ENCODE results near the gene DESI2.
"Not testable (repeated sequence)": the region's sequence is repeated elsewhere in the genome, so short reads cannot be mapped to it uniquely, and the experiment has no call there.

DESI2 gene

DNA sequence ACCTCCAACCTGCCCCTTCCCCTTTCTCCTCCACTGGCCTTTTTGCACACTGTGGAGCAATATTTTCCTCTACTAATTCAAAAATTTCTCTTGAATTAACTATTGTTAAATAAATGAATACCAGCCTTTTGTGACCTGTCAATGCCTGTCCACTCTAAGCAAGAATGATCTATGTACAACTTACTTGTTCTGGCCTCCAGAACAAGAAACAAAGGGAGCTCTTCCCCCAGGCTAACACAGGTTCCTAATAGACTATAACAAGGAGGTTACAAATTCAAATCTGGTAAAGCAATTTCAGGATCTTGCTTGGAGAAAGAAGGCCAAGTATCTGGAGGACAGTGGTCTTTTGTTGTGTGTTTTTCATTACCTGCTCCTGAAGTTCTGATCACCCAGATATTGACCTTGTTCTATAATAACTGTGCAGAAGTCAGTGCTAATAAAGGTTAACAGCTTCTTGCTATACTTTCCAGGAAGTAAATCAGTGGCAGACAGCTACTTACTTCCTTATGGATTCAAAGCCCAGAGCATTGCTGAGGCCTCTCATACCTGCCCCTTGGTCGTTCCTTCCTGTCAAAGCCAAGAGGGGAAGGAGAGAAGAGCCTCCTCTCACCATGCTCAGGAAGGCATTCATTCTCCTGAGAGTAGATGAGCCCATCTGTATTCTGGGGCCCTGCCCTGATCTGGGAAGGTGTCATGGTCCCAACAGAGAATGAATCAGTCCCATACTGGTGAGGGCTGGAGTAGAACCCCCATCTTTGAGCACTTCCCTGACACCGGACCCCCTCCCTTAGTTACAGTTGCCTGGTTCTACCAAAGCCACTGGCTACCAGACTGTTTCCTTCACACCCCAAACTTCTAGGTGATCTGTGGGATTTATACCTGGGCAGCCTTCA, 56.8 kb downstream of the DESI2 start:
- DNase-seq = no peak

DNA sequence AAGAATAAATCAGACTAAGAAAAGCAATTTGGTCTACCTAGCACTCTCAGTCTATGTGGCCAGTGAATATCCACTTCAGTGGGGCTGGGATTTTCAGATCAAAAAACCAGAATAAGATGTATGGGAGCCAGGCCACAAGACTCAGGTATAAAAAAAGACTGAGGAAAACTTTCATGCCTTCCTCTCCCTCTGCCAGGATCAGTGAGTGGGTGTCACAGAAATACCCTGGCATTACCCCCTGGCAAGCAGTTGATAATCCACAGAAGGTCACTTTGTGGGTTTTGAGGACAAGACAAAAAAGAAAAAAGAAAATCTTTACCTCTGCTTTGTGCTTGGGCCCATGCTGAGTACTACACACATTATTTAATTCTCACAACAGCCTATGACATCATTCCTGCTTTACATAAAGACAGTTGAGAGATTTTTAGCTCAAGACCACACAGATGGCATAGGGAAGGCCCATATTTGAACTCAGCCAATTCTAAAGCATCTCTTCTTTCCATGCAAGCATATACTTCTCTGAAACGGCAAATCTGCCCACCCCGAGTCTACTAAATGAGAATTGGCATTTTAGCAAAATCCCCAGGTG, 57.6 kb downstream of the DESI2 start:
- no peak for DNase-seq

DNA sequence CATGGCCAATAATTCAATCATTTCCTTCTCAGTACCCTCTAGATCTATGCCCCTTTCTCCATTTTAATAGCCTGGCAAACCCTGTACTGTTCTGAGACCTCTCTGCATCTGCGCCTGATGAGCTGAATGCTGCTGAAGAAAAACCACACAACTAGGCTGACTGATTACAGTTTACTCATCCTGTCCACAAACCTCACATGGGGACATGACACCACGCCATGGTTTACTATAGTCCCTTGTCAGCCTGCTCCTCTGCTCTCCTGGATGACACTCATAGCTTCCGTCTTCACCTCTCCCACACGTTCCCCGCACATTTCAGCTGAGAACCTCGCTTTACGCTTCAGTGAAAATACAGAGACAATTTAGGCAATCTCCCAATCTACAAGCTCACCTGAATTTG, 59.7 kb downstream of the DESI2 start:
- no peak for DNase-seq

DNA sequence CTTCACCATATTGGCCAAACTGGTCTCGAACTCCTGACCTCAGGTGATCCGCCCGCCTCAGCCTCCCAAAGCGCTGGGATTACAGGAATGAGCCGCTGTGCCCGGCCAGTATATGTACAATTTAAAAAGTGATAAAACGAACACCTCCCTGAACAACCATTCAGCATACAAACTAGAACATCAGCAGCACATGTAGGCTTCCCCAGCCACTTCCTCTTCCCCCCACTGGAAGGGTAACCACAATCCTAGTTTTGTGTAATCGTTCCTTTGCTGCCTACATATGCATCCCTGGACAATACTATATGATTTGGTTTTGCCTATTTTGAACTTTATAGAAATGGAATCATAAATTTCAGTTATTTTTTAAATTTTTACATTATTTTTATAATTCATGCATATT, 60.4 kb downstream of the DESI2 start:
- DNase-seq = no peak

DNA sequence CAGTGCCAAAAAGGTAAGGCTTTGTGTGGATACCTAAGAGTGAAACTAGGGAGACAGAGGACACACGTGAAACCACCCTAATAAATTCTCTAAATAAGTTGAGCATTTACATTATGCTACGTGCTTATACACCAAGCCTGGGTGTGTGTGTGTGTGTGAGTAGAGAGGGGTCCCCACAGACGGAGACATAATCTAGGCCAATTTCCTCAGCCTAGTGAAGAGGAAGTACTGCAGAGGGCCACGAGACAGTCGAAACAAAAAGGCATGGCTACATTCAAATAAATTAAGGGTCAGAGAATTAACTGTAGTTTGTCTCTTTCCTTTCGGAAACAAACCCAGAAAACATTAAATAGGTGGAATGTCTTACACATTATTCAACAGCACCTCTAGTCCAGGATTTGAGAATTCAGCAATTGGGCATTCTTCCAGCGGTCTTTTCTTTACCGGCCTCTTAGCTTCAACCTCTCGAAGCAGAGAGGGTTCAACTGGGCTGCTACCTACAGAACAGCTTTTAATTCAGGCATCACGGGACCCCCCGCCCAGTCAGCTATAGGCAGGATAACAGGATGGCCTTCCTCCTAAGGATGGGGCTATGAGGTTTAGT, 75.0 kb downstream of the DESI2 start:
- DNase-seq = no peak

DNA sequence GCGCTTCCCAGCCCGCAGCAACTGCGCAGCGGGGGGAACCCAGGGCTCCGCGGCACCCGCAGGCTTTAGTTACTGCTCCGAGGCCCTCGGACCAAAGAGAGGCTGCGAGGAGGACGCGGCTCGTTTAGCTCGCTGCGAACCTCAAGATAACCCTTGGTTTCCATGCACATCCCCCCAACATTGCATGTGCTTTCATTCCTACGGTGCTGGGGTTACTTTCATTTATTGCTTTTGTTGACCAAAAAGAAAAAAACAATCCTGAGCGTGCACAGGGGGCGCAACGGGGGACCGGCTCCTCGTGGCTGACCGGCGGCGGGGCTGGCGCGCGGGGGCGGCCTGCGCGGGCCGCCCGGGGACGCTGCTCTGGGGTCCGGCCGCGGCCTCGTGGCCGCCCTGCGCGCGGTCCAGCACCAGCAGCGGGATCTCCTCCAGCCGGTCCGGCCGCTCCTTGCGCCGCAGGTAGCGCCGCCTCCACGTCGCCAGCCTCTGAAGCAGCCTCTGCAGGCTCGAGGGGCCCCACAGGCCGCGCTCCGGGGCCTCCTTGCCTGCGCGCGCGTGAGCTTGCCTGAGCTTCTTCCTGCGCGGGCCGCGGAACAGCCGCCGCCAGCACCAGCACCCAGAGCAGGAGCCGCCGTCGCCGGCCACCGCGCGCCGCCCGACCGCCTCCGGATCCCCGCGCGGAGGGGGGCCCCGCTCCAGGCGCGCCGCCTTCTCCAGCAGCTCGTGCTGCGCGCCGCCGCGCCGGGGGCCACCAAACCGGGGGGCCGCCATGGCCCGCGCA, 77.4 kb downstream of the DESI2 start:
- peak; percentile 7 for DNase-seq

DNA sequence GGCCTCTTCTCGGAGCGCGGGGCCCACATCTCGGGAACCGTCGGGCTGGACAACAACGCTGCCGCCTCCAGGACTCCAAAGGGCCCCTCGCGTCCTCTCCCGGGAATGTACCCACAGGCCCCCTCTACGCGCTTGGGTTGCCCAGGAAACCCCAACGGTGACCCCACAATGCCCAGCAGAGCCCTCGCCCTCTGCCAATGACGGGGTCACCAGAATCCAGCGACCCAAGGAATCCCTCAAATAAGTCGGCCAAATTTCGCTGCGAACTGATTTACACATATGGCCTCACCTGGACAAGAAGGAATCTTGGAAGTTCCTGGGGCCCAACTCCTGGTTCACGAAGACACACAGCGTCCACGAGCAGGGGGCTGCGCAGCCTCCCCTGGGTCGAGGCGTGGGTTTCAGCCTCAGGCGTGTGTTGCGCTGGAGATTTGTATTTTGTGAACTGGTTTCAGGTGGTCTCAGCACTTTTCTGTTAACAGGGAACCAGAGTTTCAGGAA, 78.1 kb downstream of the DESI2 start:
- DNase-seq = no peak

DNA sequence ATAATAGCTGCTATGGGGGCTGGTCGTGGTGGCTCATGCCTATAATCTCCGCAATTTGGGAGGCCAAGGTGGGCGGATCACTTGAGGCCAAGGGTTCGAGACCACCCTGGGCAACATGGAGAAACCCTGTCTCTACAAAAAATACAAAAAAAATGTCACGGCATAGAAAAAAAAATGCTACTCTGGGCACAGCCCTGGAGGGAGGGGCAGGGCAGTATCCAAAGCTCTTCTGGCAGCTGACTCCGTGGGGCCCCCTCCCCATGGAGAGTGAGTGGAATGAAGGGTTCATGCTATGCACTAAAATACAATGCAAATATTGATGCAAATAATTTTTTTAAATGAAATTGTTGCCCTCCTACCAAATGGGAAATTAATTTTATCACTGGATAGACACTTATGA, 78.7 kb downstream of the DESI2 start:
- no peak for DNase-seq

DNA sequence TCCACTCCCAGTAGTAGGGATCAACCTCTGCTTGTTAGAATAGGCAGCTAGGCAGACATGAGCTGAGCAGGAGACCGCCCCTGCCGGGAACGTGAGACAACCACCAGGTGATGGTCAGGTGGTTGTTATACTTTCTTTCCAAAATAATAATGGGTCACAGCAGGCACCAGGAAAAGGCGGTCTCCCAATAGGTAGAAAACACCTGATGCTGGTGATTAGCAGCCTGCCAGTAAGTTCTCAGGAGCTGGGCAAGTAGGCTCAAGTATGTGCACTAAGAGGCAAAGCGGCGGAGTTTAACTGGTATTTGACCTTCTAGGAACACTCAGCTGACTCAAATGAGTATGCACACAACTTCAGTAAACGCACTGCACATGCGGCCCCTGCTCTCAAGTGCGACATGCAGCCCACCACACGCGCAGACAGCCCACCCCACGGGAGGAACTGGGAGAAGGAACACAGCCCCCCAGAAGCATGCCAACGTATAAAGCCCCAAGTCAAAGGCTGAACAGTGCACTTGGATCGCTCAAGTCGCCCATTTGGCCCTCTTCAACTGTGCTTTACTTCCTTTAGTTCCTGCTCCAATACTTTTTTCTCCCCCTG, 80.0 kb downstream of the DESI2 start:
- no peak for DNase-seq

DNA sequence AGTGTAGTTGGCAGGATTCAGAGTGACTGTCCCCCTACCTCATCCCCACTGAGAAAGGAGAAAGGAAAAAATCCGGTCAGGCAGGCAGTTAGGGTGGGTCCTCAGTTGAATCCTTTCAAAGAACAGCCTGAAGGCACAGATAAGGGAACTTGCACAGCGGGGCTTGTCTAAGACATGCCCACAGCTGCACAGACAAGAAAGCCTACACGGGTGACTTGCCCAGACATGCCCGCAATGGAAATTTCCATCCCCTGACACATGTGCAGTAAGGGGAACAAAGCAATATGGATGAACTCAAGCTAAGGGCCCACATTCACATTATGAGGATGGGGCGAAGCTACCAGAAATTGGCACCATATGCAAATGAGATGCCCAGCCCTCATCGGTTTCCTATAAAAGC, 82.5 kb downstream of the DESI2 start:
- no peak for DNase-seq

DNA sequence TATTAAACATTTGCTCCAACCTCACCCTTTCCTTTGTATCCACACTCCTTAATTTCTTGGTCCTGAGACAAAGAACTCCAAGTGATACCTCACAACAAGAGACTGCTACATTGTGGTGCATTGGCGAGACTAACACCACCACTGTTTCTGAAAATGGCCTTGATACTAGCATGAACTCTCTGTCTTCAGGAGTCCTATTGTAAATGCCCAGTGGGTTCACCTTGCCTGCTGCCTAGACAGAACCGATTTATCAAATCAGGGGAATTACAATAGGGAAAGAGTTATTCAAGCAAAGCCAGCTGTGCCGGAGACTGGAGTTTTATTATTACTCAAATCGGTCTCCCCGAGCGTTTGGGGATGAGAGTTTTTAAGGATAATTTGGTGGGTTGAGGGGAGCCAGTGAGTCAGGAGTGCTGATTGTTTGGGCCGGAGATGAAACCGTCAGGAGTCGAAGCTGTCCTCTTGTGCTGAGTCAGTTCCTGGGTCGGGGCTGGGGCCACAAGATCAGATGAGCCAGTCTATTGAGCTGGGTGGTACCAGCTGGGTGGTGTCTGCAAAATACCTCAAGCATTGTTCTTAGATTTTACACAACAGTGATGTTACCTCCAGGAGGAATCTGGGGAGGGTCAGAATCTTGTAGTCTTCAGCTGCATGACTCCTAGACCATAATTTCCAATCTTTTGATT, 83.1 kb downstream of the DESI2 start:
- DNase-seq = no peak

DNA sequence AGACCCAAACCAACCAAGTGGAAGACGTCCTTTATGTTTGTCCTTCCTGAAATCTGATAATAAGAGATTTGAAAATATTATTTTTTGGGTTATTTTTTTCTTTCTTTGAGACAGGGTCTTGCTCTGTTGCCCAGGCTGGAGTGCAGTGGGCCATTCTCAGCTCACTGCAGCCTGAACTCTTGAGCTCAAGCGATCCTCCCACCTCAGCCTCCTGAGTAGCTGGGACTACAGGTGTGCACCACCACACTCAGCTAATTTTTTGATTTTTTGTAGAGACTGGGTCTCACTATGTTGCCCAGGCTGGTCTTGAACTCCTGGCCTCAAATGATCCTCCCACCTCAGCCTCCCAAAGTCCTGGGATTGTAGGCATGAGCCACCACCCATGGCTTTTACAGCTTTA, 86.2 kb downstream of the DESI2 start:
- not testable (repeated sequence) for DNase-seq

DNA sequence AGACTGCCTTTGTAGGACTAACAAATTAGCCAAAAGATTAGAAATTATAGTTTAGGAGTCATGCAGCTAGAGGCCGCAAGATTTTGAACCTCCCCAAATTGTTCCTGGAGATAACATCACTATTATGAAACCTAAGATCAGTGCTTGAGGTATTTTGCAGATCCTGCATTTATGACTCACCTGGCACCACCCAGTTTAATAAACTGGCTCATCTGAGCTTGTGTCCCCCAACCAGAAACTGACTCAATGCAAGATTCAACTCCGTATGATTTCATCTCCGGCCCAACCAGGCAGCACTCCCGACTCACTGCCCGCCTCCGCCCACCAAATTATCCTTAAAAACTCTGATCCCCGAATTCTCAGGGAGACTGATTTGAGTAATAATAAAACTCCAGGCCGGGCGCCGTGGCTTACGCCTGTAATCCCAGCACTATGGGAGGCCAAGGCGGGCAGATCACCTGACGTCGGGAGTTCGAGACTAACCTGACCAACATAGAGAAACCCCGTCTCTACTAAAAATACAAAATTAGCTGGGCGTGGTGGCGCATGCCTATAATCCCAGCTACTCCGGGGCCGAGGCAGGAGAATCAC, 87.2 kb downstream of the DESI2 start:
- DNase-seq = not testable (repeated sequence)

DNA sequence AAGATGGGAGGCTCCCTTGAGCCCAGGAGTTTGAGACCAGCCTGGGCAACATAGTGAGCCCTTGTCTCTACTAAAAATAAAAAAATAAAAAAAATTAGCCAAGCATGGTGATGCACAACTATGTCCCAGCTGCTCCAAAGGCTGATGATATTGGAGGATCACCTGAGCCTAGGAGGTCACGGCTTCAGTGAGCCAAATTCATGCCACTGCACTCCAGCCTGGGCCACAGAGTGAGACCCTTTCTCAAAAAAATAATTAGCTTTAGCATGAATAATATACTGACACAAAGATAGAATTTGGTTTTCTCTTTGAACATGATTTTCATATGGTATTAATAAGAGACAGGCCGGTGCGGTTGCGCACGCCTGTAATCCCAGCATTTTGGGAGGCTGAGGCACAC, 88.8 kb downstream of the DESI2 start:
- no peak for DNase-seq

DNA sequence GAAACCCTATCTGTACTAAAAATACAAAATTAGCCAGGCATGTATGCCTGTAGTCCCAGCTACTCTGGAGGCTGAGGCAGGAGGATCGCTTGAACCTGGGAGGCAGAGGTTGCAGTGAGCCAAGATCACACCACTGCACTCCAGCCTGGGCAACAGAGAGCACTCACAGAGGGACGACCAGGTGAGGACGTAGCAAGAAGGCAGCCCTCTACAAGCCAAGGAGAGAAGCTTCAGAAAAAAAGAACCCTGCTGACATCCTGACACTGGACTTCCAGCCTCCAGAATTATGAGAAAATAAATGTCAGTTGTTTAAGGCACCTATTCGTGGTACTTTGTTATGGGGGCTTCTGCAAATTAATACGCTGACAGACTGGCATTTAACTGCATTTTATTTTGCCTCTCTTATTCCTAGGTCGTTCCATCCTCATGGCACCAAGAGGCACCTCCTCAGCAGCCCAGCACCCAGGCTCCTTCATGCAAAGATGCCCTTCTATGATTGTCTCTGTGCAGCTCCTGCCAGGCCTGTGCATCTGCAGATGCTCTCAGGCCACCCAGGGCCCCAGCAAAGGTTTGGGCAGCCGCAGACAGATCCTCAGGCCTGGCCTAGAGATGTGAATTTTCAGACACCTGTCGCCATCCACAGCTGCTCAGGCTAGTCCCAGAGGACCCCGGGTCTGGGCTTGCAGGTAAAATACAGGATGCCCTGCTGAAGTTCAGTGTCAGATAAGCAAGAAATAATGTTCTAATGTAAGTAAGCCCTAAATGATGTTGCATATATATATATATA, 96.5 kb downstream of the DESI2 start:
- no peak for DNase-seq

DNA sequence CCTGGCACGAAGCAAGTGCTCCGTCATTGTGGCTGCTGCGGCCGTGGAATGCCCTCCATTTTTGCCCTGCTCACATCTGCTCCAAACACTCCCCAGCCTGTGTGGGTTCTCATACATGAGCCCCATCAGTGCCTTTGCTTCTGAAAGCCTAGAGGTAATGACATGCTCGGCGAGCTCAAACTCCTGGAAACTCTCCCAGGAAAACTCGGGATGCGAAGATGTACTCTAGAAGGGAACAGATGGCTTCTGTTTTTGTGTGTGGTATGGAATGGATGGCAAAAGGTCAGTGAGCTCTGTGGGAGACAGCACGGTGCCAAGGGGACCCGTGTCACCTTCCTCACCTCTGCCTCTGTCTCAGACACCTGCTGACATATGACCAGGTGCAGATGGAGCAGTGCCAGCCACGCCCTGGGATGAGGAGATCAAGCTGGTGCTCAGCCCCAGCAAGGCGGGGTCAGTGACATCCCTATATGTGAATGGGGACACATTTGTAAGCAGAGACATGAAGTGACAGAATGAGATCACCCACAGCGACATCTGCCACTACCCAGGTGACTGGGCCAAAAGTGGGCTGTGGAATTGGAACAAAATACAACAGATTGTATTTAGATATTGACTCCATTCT, 98.5 kb downstream of the DESI2 start:
- DNase-seq = peak; percentile 85

DNA sequence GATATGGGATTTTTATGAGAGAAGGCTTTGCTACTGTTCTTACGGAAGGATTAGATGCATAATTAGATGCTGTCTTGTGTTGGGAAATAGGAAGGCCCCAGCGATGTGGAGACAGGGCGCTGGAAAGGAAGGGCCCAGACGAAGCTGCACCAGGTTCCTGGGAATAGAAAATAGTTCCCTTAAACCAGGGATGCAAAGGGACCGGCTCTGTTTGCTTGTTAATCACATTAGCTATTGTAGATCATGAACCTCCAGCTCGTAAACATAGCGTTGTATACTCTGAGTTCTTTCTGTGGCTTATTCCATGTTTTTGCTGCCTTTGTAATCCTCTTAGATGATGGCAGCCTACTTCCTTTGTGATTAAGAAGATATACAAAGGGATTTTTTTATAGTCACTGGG, 102.7 kb downstream of the DESI2 start:
- DNase-seq = no peak

DNA sequence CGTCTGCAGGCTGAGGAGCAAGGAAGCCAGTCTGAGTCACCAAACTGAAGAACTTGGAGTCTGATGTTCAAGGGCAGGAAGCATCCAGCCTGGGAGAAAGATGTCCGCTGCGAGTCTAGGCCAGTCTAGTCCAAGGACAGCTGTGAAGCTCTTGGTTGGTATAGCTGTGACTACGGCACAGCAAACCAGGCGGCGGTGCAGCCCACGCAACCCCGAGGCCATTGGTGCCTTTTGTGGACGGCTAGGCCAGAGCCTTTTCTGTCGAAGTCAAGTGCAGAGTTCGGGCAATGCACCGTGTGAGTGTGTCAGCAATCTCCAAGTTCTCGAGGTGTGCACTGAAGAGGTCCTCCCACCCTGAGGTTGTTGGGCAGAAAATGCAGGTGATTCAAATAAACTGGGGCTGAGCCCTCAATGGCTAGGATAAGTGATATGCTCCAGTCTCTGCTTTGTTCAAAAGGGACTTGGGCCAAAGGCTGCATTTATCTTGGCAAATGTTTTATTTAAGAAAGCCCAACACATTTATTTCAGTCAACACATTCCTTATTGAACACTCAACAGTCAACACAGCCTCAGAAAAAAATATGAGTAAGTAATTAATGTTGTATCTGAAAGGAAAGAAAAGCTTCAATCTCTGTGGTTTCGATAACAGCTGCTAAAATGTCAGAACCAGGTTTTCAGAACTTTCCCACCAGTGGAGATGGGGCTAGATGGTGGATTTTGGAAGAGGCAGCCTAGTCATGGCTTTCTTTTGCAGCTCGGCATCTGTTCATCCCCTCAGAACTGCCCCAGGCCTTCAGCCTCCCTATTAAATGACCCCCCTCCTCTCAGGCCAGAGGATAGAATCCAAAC, 104.4 kb downstream of the DESI2 start:
- no peak for DNase-seq

Data from NCI-H510A (cell line).